ENCODE measurements around the gene JAK3.

DNA sequence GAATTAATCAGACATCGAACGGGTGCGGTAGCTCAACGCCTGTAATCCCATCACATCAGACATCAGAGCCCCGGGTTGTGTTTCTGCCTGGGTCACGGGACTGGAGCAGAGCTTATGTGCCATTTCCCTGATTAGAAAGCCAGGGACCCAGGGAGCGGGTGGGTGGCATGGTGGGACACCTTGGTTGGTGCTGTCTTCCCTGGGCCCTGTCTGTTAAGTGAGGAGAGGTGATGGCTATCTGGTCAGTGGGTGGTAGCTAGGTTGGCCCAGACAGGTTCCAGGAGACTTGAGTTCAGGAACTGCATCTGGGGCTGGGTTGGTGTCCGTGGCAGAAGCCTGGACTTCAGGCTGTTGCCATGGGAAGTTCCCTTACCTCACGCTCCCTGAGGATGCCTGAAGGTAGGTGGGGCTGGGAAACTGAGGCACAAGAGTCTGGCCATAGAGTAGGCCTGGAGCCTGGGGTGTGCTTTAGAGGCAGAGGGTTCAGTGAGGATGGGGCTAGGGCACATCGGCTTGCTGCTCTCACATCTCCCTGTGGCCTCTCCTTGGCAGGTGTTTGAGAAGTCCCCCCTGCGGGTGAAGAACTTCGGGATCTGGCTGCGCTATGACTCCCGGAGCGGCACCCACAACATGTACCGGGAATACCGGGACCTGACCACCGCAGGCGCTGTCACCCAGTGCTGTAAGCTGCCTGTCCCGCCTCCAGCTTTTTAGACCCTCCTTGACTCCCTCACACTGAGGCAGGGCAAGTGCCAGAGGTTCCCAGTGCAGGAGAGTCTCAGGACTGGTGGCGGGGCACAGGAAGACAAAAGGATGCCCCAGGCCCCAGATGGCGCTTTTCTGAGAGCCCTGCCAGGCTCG is 14.0 kb upstream of the JAK3 start:
- TF ChIP-seq, protein P1, sequence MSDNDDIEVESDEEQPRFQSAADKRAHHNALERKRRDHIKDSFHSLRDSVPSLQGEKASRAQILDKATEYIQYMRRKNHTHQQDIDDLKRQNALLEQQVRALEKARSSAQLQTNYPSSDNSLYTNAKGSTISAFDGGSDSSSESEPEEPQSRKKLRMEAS (IDR thresholded peaks at IDR 0.05; ENCODE audit: low read depth) = no peak
- TF ChIP-seq, protein P2, sequence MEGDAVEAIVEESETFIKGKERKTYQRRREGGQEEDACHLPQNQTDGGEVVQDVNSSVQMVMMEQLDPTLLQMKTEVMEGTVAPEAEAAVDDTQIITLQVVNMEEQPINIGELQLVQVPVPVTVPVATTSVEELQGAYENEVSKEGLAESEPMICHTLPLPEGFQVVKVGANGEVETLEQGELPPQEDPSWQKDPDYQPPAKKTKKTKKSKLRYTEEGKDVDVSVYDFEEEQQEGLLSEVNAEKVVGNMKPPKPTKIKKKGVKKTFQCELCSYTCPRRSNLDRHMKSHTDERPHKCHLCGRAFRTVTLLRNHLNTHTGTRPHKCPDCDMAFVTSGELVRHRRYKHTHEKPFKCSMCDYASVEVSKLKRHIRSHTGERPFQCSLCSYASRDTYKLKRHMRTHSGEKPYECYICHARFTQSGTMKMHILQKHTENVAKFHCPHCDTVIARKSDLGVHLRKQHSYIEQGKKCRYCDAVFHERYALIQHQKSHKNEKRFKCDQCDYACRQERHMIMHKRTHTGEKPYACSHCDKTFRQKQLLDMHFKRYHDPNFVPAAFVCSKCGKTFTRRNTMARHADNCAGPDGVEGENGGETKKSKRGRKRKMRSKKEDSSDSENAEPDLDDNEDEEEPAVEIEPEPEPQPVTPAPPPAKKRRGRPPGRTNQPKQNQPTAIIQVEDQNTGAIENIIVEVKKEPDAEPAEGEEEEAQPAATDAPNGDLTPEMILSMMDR (IDR thresholded peaks at IDR 0.05) = no peak
- TF ChIP-seq, protein P3, sequence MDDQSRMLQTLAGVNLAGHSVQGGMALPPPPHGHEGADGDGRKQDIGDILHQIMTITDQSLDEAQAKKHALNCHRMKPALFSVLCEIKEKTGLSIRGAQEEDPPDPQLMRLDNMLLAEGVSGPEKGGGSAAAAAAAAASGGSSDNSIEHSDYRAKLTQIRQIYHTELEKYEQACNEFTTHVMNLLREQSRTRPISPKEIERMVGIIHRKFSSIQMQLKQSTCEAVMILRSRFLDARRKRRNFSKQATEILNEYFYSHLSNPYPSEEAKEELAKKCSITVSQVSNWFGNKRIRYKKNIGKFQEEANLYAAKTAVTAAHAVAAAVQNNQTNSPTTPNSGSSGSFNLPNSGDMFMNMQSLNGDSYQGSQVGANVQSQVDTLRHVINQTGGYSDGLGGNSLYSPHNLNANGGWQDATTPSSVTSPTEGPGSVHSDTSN (IDR thresholded peaks at IDR 0.05) = no peak
- no peak for TF ChIP-seq GABPA (IDR thresholded peaks at IDR 0.05; ENCODE audit: low read depth)
- no peak for TF ChIP-seq RAD21 (IDR thresholded peaks at IDR 0.05; ENCODE audit: low read length)
- no peak for TF ChIP-seq TAF1 (IDR thresholded peaks at IDR 0.05; ENCODE audit: borderline replicate concordance, low read depth, low read length)
- TF ChIP-seq, protein P4, sequence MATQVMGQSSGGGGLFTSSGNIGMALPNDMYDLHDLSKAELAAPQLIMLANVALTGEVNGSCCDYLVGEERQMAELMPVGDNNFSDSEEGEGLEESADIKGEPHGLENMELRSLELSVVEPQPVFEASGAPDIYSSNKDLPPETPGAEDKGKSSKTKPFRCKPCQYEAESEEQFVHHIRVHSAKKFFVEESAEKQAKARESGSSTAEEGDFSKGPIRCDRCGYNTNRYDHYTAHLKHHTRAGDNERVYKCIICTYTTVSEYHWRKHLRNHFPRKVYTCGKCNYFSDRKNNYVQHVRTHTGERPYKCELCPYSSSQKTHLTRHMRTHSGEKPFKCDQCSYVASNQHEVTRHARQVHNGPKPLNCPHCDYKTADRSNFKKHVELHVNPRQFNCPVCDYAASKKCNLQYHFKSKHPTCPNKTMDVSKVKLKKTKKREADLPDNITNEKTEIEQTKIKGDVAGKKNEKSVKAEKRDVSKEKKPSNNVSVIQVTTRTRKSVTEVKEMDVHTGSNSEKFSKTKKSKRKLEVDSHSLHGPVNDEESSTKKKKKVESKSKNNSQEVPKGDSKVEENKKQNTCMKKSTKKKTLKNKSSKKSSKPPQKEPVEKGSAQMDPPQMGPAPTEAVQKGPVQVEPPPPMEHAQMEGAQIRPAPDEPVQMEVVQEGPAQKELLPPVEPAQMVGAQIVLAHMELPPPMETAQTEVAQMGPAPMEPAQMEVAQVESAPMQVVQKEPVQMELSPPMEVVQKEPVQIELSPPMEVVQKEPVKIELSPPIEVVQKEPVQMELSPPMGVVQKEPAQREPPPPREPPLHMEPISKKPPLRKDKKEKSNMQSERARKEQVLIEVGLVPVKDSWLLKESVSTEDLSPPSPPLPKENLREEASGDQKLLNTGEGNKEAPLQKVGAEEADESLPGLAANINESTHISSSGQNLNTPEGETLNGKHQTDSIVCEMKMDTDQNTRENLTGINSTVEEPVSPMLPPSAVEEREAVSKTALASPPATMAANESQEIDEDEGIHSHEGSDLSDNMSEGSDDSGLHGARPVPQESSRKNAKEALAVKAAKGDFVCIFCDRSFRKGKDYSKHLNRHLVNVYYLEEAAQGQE (IDR thresholded peaks at IDR 0.05; ENCODE audit: low read depth, low read length) = no peak
- TF ChIP-seq ELF1 (IDR thresholded peaks at IDR 0.05) = no peak
- TF ChIP-seq EP300 (IDR thresholded peaks at IDR 0.05; ENCODE audit: borderline replicate concordance in 1 of 2, low read depth in 1 of 2, low read length in 1 of 2) = no peak
- TF ChIP-seq, protein P5, sequence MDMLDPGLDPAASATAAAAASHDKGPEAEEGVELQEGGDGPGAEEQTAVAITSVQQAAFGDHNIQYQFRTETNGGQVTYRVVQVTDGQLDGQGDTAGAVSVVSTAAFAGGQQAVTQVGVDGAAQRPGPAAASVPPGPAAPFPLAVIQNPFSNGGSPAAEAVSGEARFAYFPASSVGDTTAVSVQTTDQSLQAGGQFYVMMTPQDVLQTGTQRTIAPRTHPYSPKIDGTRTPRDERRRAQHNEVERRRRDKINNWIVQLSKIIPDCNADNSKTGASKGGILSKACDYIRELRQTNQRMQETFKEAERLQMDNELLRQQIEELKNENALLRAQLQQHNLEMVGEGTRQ (IDR thresholded peaks at IDR 0.05; ENCODE audit: borderline replicate concordance, low read depth, low read length) = no peak
- TF ChIP-seq EZH2phosphoT487 (IDR thresholded peaks at IDR 0.05; ENCODE audit: borderline replicate concordance, low read depth) = no peak
- no peak for TF ChIP-seq MEF2A (IDR thresholded peaks at IDR 0.05; ENCODE audit: borderline replicate concordance, low read depth)

Measured in SK-N-SH (cell line).